Spinal cord (tissue), 10 donors: Measurements from ENCODE around the gene SNU13. TPM values are rescaled to one million over a fixed set of nuclear protein-coding genes. Genes with fewer than 3 reads are reported as not detected.
"Not testable (repeated sequence)": the region's sequence is repeated elsewhere in the genome, so short reads cannot be mapped to it uniquely, and the experiment has no call there.

ENCODE experiments used
- DNase-seq, 6 donors: peaks; one replicate each; pipeline versions ENCODE4 v3.0.0 to v3.0.0-alpha.2; 2013 to 2015; ENCODE audit warnings: low spot score in 6 of 6, low read depth in 4 of 6
- H3K27ac ChIP-seq: one replicate; pipeline ENCODE4 v1.5.1; 2013; ENCODE audit warnings: low read depth, low read length, control low read depth
- H3K27me3 ChIP-seq: one replicate; pipeline ENCODE4 v1.6.1; 2013; ENCODE audit warnings: low read length; ENCODE audit not compliant: control insufficient read depth, insufficient read depth
- H3K36me3 ChIP-seq: one replicate; pipeline ENCODE4 v1.6.1; 2013; ENCODE audit warnings: low read length; ENCODE audit not compliant: control insufficient read depth, insufficient read depth
- H3K4me1 ChIP-seq: one replicate; pipeline ENCODE4 v1.6.1; 2013; ENCODE audit warnings: low read length; ENCODE audit not compliant: control insufficient read depth, insufficient read depth
- H3K4me3 ChIP-seq: one replicate; pipeline ENCODE4 v1.5.1; 2013; ENCODE audit warnings: low read depth, low read length, control low read depth
- H3K9me3 ChIP-seq: one replicate; pipeline ENCODE4 v1.6.1; 2013; ENCODE audit warnings: low read length; ENCODE audit not compliant: control insufficient read depth, insufficient read depth
- WGBS: methylation state at CpG from one replicate; pipeline ENCODE4 v1.1.5; 2013; ENCODE audit warnings: missing lambda C conversion rate; ENCODE audit not compliant: insufficient coverage; 5-methylcytosine and 5-hydroxymethylcytosine counted together
- polyA plus RNA-seq, 2 donors: library from polyadenylated mRNA; unstranded; fragments of 120-200 nt; gene quantifications; one replicate each; pipeline ENCODE4 v1.2.1, GENCODE V29; 2013; ENCODE audit not compliant: insufficient read length in 2 of 2
- total RNA-seq, 2 donors: library from RNA; depleted of rRNA in 1 of 2; stranded (reverse); fragments of 120-200 nt in 1 of 2; fragments of >200 nt in 1 of 2; gene quantifications; one replicate each; pipeline versions ENCODE4 v1.2.3 to v1.2.4, GENCODE V29; 2013 to 2014
- donor health status: healthy.

SNU13 gene
- total and polyA plus RNA-seq, 4 donors, result 89.4 to 245 (median 178) TPM

DNA sequence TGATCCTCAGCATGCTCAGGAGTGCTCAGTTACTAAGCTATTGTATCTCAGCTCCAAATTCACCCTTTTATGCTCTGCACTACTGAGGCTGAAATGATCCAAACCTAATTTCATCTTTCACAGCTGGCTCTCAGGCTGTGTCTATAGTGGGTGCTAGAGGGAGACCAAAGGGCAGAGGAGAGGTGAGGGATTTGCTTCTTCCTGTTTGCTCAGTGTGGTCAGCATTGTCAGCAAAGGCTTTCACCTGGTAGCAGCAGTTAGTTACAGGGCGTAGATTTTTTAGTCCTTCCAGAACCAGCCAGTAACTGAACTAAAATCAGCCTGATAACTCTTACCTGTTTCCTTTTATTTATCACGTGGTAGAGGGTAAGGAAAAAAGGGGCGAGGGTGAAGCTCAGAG, 34.3 kb downstream of the SNU13 start:
- DNase-seq, result no peak
- Histone ChIP-seq H3K27ac (no peak overlapping the region), H3K4me3 (no peak overlapping the region), H3K9me3 (no peaks in the 10 kb centered on the region), H3K36me3 (peaks cover 80% of the 10 kb centered on the region), H3K27me3 (no peaks in the 10 kb centered on the region), H3K4me1 (no peaks in the 10 kb centered on the region)
- 100% methylated on average over 1 of the region's 3 CpGs for WGBS

DNA sequence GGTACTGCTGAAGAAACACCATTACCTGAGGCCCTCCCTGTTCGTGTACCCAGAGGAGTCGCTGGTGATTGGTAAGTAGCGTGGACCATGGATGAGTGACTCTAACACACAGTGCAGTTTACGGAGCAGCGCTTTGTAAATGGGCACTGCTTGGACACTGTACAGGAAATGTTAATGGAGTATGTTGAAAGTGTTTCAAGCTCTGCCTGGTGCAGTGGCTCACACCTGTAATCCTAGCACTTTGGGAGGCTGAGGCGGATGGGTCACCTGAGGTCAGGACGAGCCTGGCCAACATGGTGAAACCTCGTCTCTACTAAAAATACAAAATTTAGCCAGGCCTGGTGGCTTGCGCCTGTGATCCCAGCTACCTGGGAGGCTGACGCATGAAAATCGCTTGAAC, 37.8 kb downstream of the SNU13 start:
- WGBS, result 96% methylated on average over 9 of the region's 11 CpGs
- no peak for DNase-seq
- H3K4me1 ChIP-seq, result no peaks in the 10 kb centered on the region
- H3K27ac ChIP-seq, result no peak overlapping the region
- peaks cover 63% of the 10 kb centered on the region for H3K36me3 ChIP-seq
- no peaks in the 10 kb centered on the region for H3K9me3 ChIP-seq
- H3K27me3 ChIP-seq, result no peaks in the 10 kb centered on the region
- H3K4me3 ChIP-seq, result no peak overlapping the region

DNA sequence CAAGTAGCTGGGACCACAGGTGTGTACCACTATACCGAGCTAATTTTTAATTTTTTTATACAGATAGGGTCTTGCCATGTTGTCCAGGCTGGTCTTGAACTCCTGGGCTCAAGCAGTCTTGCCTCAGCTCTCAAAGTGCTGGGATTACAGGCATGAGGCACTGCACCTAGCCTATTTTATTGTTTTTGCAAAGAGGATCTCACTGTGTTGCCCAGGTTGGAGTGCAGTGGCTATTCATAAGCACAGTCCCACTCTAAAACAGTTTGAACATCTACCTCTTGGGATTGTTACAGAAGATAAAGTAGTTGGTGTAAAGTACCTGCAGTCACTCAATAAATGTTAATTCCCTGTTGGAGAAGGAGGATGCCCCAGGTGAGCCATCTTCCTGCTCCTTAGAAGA, 38.4 kb downstream of the SNU13 start:
- WGBS, result 100% methylated on average over 1 of the region's 1 CpG
- DNase-seq, result no peak
- no peaks in the 10 kb centered on the region for H3K9me3 ChIP-seq
- H3K27me3 ChIP-seq, result no peaks in the 10 kb centered on the region
- no peaks in the 10 kb centered on the region for H3K4me1 ChIP-seq
- no peak overlapping the region for H3K27ac ChIP-seq
- no peak overlapping the region for H3K4me3 ChIP-seq
- peaks cover 64% of the 10 kb centered on the region for H3K36me3 ChIP-seq

DNA sequence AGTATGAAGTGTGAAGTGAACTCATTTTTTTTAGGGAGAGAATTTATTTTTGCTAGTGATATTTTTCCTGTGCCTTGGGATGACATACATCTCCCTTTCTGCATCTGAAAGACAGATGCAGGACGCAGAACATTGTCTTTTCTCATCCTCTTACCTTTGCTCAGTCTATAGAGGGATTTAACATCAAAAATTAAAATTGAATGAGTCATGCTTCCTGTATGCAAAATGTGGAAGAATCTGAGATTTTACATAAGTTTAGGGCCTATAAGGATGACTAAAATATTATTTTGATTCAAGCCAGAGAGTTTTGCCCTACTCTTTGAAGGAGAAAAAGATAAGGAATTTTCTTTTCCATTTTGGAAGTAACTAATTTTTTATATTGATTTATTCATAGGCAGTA, 40.2 kb downstream of the SNU13 start:
- DNase-seq, result no peak
- H3K4me1 ChIP-seq, result no peaks in the 10 kb centered on the region
- no peaks in the 10 kb centered on the region for H3K27me3 ChIP-seq
- H3K9me3 ChIP-seq, result no peaks in the 10 kb centered on the region
- no peak overlapping the region for H3K4me3 ChIP-seq
- H3K27ac ChIP-seq, result no peak overlapping the region
- no CpG with 5 or more reads among the region's 1 CpG for WGBS
- peaks cover 71% of the 10 kb centered on the region for H3K36me3 ChIP-seq

DNA sequence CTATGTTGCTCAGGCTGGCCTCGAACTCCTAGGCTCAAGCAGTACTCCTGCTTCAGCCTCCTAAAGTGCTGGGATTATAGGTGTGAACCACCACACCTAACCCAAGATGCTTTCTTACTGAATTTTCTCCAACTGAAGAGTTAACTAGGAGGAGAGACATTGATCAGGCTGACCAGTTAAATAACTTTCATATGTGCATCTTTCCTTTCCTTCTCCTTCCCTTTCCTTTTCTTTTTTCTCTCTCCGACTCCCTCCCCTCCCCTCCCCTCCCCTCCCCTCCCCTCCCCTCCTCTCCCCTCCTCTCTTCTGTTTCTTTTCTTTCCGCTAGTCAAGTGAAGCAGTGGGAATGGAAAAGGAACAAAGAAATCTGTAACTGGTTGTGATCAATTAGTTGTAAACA, 40.9 kb downstream of the SNU13 start:
- Histone ChIP-seq H3K4me3 (no peak overlapping the region), H3K27me3 (no peaks in the 10 kb centered on the region), H3K9me3 (no peaks in the 10 kb centered on the region), H3K27ac (no peak overlapping the region), H3K36me3 (peaks cover 70% of the 10 kb centered on the region), H3K4me1 (no peaks in the 10 kb centered on the region)
- no CpG with 5 or more reads among the region's 3 CpGs for WGBS
- no peak for DNase-seq

DNA sequence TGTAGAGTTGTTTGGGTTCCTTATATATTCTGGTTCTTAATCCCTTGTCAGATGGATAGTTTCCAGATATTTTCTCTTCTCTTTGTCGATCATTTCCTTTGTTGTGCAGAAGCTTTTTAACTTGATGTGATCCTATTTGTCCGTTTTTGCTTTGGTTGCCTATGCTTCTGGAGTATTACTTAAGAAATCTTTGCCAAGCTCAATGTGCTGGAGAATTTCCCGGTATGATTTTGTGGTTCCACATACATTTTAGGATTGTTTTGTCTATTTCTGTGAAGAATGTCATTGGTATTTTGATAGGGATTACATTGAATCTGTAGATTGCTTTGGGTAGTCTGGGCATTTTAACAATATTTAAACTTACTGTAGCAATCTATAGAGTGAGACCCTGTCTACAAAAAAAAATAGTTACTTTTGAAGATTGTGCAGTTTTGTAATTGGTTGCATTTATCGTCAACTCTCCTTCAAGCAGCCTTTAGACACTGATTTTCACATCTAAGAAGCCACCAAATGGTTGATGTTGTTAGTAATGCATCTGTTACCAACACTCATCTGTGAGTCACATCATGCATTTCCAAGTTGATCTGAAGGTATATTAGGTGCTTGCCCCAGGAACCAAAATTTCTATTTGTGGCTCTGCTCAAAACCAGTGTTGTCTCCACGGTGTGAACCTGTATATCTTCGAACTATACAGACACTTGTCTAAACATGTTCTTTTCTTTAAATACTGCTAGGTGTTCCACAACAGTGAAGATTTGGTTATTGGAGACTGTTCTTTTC, 46.1 kb downstream of the SNU13 start:
- DNase-seq, result no peak
- H3K27ac ChIP-seq, result no peak overlapping the region
- H3K4me1 ChIP-seq, result no peaks in the 10 kb centered on the region
- H3K36me3 ChIP-seq, result peaks cover 66% of the 10 kb centered on the region
- 100% methylated on average over 2 of the region's 6 CpGs for WGBS
- H3K4me3 ChIP-seq, result no peak overlapping the region
- H3K9me3 ChIP-seq, result no peaks in the 10 kb centered on the region
- H3K27me3 ChIP-seq, result no peaks in the 10 kb centered on the region

DNA sequence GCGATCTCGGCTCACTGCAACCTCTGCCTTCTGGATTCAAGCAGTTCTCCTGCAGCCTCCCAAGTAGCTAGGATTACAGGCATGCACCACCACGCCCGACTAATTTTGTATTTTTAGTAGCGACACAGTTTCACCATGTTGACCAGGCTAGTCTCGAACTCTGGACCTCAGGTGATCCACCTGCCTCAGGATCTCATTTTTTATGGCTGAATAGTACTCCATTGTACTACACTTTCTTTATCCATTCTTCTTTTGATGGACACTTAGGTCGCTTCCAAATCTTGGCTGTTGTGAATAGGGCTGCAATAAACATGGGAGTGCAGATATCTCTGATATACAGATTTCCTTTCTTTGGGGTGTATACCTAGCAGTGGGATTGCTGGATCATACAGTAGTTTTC, 46.8 kb downstream of the SNU13 start:
- Histone ChIP-seq H3K36me3 (peaks cover 67% of the 10 kb centered on the region), H3K27ac (no peak overlapping the region)
- 100% methylated on average over 6 of the region's 7 CpGs for WGBS

DNA sequence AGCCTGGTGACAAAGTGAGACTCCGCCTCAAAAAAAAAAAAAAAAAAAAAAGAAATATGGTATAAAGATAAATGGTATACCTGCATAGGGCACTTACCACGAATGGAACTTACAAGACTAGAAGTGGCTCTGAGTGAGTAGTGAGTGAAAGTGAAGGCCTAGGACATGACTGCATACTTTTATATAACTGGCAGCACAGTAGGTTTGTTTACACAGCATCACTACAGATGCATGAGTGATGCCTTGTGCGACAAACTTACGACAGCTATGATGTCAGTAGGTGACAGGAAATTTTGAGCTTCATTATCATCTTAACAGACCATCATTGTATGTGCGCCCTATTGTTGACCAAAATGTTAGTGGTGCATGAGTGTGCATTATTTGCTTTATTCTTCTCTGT, 49.9 kb downstream of the SNU13 start:
- no peak overlapping the region for H3K4me3 ChIP-seq
- peaks cover 73% of the 10 kb centered on the region for H3K36me3 ChIP-seq
- H3K27ac ChIP-seq, result no peak overlapping the region
- no peaks in the 10 kb centered on the region for H3K27me3 ChIP-seq
- H3K4me1 ChIP-seq, result no peaks in the 10 kb centered on the region
- DNase-seq, result no peak
- H3K9me3 ChIP-seq, result no peaks in the 10 kb centered on the region
- WGBS, result no CpG with 5 or more reads among the region's 5 CpGs

More for the DNA sequence above, 46.8 kb downstream of the SNU13 start:
- no peaks in the 10 kb centered on the region for H3K27me3 ChIP-seq
- no peak for DNase-seq
- no peak overlapping the region for H3K4me3 ChIP-seq
- H3K4me1 ChIP-seq, result no peaks in the 10 kb centered on the region
- no peaks in the 10 kb centered on the region for H3K9me3 ChIP-seq

DNA sequence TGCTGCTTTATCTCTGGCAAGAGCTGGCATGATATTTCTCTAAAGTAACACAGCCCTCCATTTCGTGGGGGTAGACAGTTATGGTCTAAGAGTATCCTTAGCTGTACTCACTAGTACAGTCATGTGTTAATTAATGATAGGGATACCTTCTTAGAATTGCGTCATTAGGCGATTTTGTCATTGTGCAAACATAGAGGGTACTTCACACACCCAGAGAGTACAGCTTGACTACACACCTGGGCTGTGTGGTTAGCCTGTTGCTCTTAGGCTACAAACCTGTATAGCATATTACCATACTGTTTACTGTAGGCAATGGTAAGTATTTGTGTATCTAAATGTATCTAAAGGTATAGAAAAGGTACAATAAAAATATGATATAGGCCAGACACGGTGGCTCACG, 50.5 kb downstream of the SNU13 start:
- Histone ChIP-seq H3K9me3 (no peaks in the 10 kb centered on the region), H3K4me3 (no peak overlapping the region), H3K4me1 (no peaks in the 10 kb centered on the region), H3K27ac (no peak overlapping the region), H3K36me3 (peaks cover 73% of the 10 kb centered on the region), H3K27me3 (no peaks in the 10 kb centered on the region)
- DNase-seq, result no peak
- WGBS, result no CpG with 5 or more reads among the region's 5 CpGs

DNA sequence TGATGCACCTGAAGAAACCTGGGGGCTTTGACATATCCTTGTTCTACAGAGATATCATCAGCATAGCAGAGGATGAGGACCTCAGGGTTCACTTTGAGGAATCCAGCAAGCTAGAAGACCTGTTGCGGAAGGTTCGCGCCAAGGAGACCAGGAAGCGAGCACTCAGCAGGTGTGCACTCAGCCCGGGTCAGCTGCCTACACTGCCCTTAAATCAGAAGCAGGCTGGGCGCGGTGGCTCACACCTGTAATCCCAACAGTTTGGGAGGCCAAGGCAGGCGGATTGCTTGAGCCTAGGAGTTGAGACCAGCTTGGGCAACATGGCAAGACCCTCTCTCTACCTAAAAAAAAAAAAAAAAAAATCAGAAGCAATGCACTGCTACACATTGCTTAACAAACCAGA, 51.0 kb downstream of the SNU13 start:
- not testable (repeated sequence) for H3K27me3 ChIP-seq, DNase-seq, H3K4me1 ChIP-seq, H3K4me3 ChIP-seq, H3K27ac ChIP-seq, H3K9me3 ChIP-seq
- peaks cover 74% of the 10 kb centered on the region for H3K36me3 ChIP-seq
- 98% methylated on average over 8 of the region's 8 CpGs for WGBS
